ENCODE measurements around the gene ADAMTSL3.

ADAMTSL3 gene

GRCh38 chr15:83873966-83874365 is 220.0 kb downstream of the ADAMTSL3 start:
- no peak overlapping the region for H3K27ac ChIP-seq
- TF ChIP-seq CTCF (IDR thresholded peaks at IDR 0.05) (no peak), ZFX (IDR thresholded peaks at IDR 0.05; ENCODE audit: borderline replicate concordance) (no peak)

- no peak overlapping the region for H3K27ac ChIP-seq
- no peak for TF ChIP-seq CTCF (IDR thresholded peaks at IDR 0.05)
- TF ChIP-seq ZFX (IDR thresholded peaks at IDR 0.05; ENCODE audit: borderline replicate concordance): no peak
Measured at GRCh38 chr15:83880529-83880928, 226.6 kb downstream of the ADAMTSL3 start.

DNA sequence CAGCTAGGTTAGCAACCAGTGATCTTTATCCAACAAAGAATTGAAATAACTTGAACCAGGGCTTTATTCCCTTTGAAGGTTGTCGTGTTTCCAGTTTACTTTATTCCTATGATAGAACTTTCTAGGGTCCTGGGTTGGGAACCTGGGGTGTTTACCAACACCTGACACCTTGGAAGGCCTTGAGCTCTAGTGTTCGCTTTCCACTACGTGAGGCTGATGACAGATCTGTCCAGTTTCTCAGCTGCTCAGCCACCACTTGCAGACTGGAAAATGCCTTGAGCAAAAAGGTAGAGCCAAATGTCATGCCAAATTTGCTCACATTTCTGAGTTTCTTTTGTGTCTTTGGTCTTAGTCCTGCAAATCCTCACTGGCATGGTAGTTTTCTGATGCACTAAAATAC is 227.2 kb downstream of the ADAMTSL3 start:
- H3K27ac ChIP-seq: no peak overlapping the region
- TF ChIP-seq CTCF (IDR thresholded peaks at IDR 0.05) (no peak), ZFX (IDR thresholded peaks at IDR 0.05; ENCODE audit: borderline replicate concordance) (no peak)

DNA sequence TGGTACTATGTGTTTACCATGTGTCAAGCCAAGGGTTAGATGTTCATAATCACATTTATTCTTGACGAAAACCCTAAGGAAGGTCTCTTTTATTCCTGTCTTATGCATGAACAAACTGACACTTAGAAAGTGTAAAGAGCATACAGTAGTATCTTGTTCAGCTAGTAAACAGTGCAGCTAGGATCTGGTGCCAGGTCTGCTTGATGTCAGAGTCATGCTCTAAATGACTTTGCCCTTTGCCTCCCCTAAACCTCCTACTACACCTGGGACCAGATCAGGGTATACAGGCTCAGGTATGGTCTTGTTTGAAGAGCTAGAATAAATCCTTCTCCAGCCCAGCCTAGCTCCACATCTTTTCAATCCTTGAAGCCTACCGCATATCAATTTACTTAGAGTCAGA is 232.4 kb downstream of the ADAMTSL3 start:
- no peak overlapping the region for H3K27ac ChIP-seq
- TF ChIP-seq CTCF (IDR thresholded peaks at IDR 0.05) (no peak), ZFX (IDR thresholded peaks at IDR 0.05; ENCODE audit: borderline replicate concordance) (no peak)

GRCh38 chr15:83887404-83887803 is 233.5 kb downstream of the ADAMTSL3 start:
- H3K27ac ChIP-seq: no peak overlapping the region
- TF ChIP-seq ZFX (IDR thresholded peaks at IDR 0.05; ENCODE audit: borderline replicate concordance) (no peak), CTCF (IDR thresholded peaks at IDR 0.05) (no peak)

DNA sequence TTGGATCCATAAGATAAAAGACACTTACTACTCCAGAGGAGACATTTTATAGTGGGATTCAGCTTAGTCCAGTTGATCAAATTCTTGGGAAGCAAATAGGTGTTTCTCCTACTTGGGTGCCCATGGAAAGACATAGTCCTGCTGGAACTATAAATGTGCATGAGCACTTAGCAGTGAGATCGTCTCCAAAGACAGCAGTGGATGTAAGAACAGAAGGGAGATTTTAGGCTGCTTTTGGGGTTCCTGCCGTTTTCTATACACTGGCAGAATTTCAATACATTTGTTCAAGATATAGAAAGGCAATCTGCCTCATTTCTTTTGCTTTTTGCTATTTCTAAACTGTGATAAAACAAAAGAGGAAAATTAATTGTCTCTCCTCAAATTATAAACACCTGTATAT is 234.0 kb downstream of the ADAMTSL3 start:
- H3K27ac ChIP-seq: no peak overlapping the region
- TF ChIP-seq ZFX (IDR thresholded peaks at IDR 0.05; ENCODE audit: borderline replicate concordance): no peak
- no peak for TF ChIP-seq CTCF (IDR thresholded peaks at IDR 0.05)

GRCh38 chr15:83889995-83890394 is 236.1 kb downstream of the ADAMTSL3 start:
- no peak for TF ChIP-seq ZFX (IDR thresholded peaks at IDR 0.05; ENCODE audit: borderline replicate concordance)
- TF ChIP-seq CTCF (IDR thresholded peaks at IDR 0.05): no peak
- H3K27ac ChIP-seq: no peak overlapping the region
